K562 (cell line): ENCODE data around the gene LMBR1. TPM values are rescaled to one million over a fixed set of nuclear protein-coding genes. Genes with fewer than 3 reads are reported as not detected.
A peak's percentile ranks its signal among the peaks of the same experiment; 100 is the strongest.

ENCODE experiments used
- ATAC-seq: fragments of 200-7000 bp; cut with Tn5 transposase; 3 replicates; pipeline ENCODE4 v1.9.1; 2020; ENCODE audit warnings: moderate library complexity
- BruUV-seq: library from RNA; stranded (reverse); fragments of 400-500 nt; replicated peaks from 2 replicates; lab custom pipeline; 2021; lab: Mats Ljungman, UMichigan
- CTCF ChIA-PET: fragments of 300-600 bp; formaldehyde crosslinking; extraction: SDS; loops from one replicate; lab custom pipeline; 2021; ENCODE audit warnings: low intra/inter-chr PET ratio; lab: Yijun Ruan, JAX
- POLR2A ChIA-PET: fragments of 300-600, 350-650 bp; sonication (Branson Sonifier 250); formaldehyde crosslinking; extraction: SDS; loops from one replicate; lab custom pipeline; 2021; ENCODE audit warnings: antibody characterized with exemption, inconsistent platforms; lab: Yijun Ruan, JAX
- DNase-seq, 4 experiments: peaks; one replicate each; pipeline versions ENCODE4 v3.0.0 to v3.0.0-alpha.2; 2011 to 2018; ENCODE audit warnings: low spot score in 3 of 4, mixed read lengths in 3 of 4; ENCODE audit errors: extremely low read depth in 1 of 4
- FAIRE-seq: peaks from 2 replicates; lab custom pipeline; 2011; peaks lifted over from hg19 to GRCh38; lab: Jason Lieb, UNC
- H2AFZ ChIP-seq: 2 replicates; pipeline ENCODE4 v1.6.0; 2011; ENCODE audit warnings: low read depth, low read length, control low read depth, inconsistent platforms
- H3K27ac ChIP-seq: fragments of 200-600 bp; 3 replicates; pipeline ENCODE4 v1.8.0; 2011; ENCODE audit warnings: low read depth, mild to moderate bottlenecking, control low read depth, inconsistent platforms, low read length, moderate library complexity, mixed read lengths; ENCODE audit errors: extremely low read depth
- H3K27me3 ChIP-seq, 2 experiments: fragments of 300-600 bp in 1 of 2; 2 replicates in 1 of 2; 3 replicates in 1 of 2; pipeline versions ENCODE4 v1.6.0 to v1.8.0; 2011; ENCODE audit warnings: inconsistent platforms in 2 of 2, low read length in 2 of 2, mild to moderate bottlenecking in 1 of 2, mixed read lengths in 1 of 2, moderate library complexity in 1 of 2; ENCODE audit not compliant: control insufficient read depth in 2 of 2, insufficient read depth in 2 of 2
- H3K36me3 ChIP-seq: fragments of 300-600 bp; 3 replicates; pipeline ENCODE4 v1.8.0; 2011; ENCODE audit warnings: mild to moderate bottlenecking, low read length, inconsistent platforms; ENCODE audit not compliant: control insufficient read depth, insufficient read depth
- H3K4me1 ChIP-seq, 2 experiments: fragments of 200-600 bp in 1 of 2; replicated peaks in 1 of 2; 2 replicates in 1 of 2; 3 replicates in 1 of 2; pipeline versions ENCODE4 v1.5.1 to v1.8.0; 2011; ENCODE audit warnings: inconsistent platforms in 2 of 2, low read length in 2 of 2, mild to moderate bottlenecking in 1 of 2, mixed read lengths in 1 of 2, moderate library complexity in 1 of 2; ENCODE audit not compliant: control insufficient read depth in 2 of 2, insufficient read depth in 2 of 2
- H3K4me2 ChIP-seq: 2 replicates; pipeline ENCODE4 v1.6.1; 2011; ENCODE audit warnings: low read length, control low read depth, inconsistent platforms, mixed read lengths; ENCODE audit not compliant: insufficient read depth
- H3K4me3 ChIP-seq: fragments of 200-600 bp; sonication (generic), shearing (Covaris generic); 2 replicates; pipeline ENCODE4 v1.5.1; 2016; ENCODE audit warnings: control low read depth, inconsistent platforms
- H3K79me2 ChIP-seq: fragments of 200-600 bp; 3 replicates; pipeline ENCODE4 v1.8.0; 2011; ENCODE audit warnings: low read length, inconsistent platforms; ENCODE audit not compliant: control insufficient read depth, insufficient read depth
- H3K9ac ChIP-seq, 2 experiments: 2 replicates each; pipeline versions ENCODE4 v1.6.0 to v1.6.1; 2011; ENCODE audit warnings: low read depth in 2 of 2, low read length in 2 of 2, control low read depth in 1 of 2, inconsistent platforms in 1 of 2, mild to moderate bottlenecking in 1 of 2, mixed read lengths in 1 of 2; ENCODE audit not compliant: insufficient read depth in 1 of 2
- H3K9me1 ChIP-seq: one replicate; pipeline ENCODE4 v1.6.0; 2011; ENCODE audit warnings: inconsistent platforms, mild to moderate bottlenecking, low read length, moderate library complexity; ENCODE audit not compliant: control insufficient read depth, insufficient read depth
- H3K9me3 ChIP-seq: replicated peaks from 2 replicates; pipeline ENCODE4 v1.5.1; 2011; ENCODE audit warnings: low read depth, low read length, inconsistent platforms; ENCODE audit not compliant: control insufficient read depth, insufficient read depth
- H4K20me1 ChIP-seq: replicated peaks from 2 replicates; pipeline ENCODE4 v1.6.1; 2011; ENCODE audit warnings: low read length, inconsistent platforms, mixed read lengths; ENCODE audit not compliant: control insufficient read depth, insufficient read depth
- ASH1L ChIP-seq: fragments of 450-650 bp; IDR thresholded peaks from 2 replicates; pipeline ENCODE4 v1.6.1; 2018; ENCODE audit warnings: borderline replicate concordance, mild to moderate bottlenecking, low read depth; ENCODE audit not compliant: partially characterized antibody
- CCNT2 ChIP-seq: IDR thresholded peaks from 2 replicates; pipeline ENCODE4 v1.6.1; 2011; ENCODE audit warnings: borderline replicate concordance, low read depth, mild to moderate bottlenecking, moderate library complexity, mixed read lengths, low read length; ENCODE audit not compliant: insufficient read length; ENCODE audit errors: extremely low read depth
- GTF3C2 ChIP-seq: IDR thresholded peaks from 3 replicates; pipeline ENCODE4 v1.6.1; 2011; ENCODE audit warnings: borderline replicate concordance, mild to moderate bottlenecking, moderate library complexity; ENCODE audit not compliant: insufficient read length; ENCODE audit errors: extremely low read depth
- PBX2 ChIP-seq, 2 experiments: IDR thresholded peaks in 1 of 2; conservative IDR thresholded peaks in 1 of 2; 2 replicates each; pipeline ENCODE4 v1.6.1; 2016; ENCODE audit warnings: low read depth in 2 of 2, mild to moderate bottlenecking in 1 of 2, missing compliant biosample characterization in 1 of 2, missing genetic modification characterization in 1 of 2, moderate library complexity in 1 of 2
- SFPQ ChIP-seq: fragments of 200-400 bp; formaldehyde crosslinking; IDR thresholded peaks from 2 replicates; pipeline ENCODE4 v1.6.1; 2017; ENCODE audit warnings: mild to moderate bottlenecking, low read depth, low read length, moderate library complexity
- SMARCB1 ChIP-seq: IDR thresholded peaks from 2 replicates; pipeline ENCODE4 v1.6.1; 2011; ENCODE audit warnings: improper control_type of control experiment, low read depth; ENCODE audit not compliant: insufficient read length
- ZBTB49 ChIP-seq: sonication (generic); formaldehyde crosslinking; IDR thresholded peaks from 2 replicates; pipeline ENCODE4 v1.8.0; 2022; ENCODE audit warnings: missing genetic modification reagents, mild to moderate bottlenecking, borderline replicate concordance
- ZNF668 ChIP-seq: fragments of 250-450 bp; sonication (Bioruptor Pico); IDR thresholded peaks from 2 replicates; pipeline ENCODE4 v1.8.0; 2022; ENCODE audit warnings: mild to moderate bottlenecking, inconsistent platforms
- WGBS: fragments of 100-300 bp; shearing (Covaris generic); methylation state at CpG from one replicate; pipeline ENCODE4 v1.1.6; 2016; ENCODE audit warnings: low coverage, mixed read lengths; ENCODE audit not compliant: insufficient coverage; ENCODE audit errors: missing lambda C conversion rate; 5-methylcytosine and 5-hydroxymethylcytosine counted together
- in situ Hi-C: fragments of 300-500 bp; cut with MboI; formaldehyde crosslinking; loops from 4 replicates; pipeline ENCODE4 v1.15.0; 2018; ENCODE audit warnings: inconsistent platforms, mixed read lengths
- intact Hi-C: fragments of 100-400 bp; cut with micrococcal nuclease; formaldehyde crosslinking; loops from 2 replicates; pipeline ENCODE4 v1.14.2; 2022
- polyA plus RNA-seq, 8 experiments: library from polyadenylated mRNA; depleted of rRNA in 4 of 8; stranded (reverse) in 5 of 8; unstranded in 3 of 8; fragments of >200 nt; fragmentation: Nextera tagmentation in 2 of 8; fragmentation: Illumina TruSeq in 1 of 8; extraction: Ambion mirVana in 2 of 8; extraction: Trizol in 1 of 8; gene quantifications; 2 replicates each; pipeline versions ENCODE4 v1.2.1 to v1.2.3, GENCODE V29; 2011 to 2014; ENCODE audit warnings: inconsistent platforms in 1 of 8, missing spikeins in 1 of 8
- total RNA-seq, 7 experiments: library from RNA; depleted of rRNA in 6 of 7; stranded (reverse); fragments of >200 nt in 6 of 7; fragmentation: Illumina TruSeq in 2 of 7; extraction: Trizol in 2 of 7; gene quantifications; 2 replicates each; pipeline versions ENCODE4 v1.2.1 to v1.2.3, GENCODE V29; 2011 to 2021; ENCODE audit warnings: low replicate concordance in 1 of 7

The LMBR1 gene
- total and polyA plus RNA-seq, 9 of the 15 experiments (the other 6 are each of a cell fraction or from before 2014, with no cell fraction given) = 7.7 to 90.0 (median 59.9) TPM

GRCh38 chr7:156841497-156841896, 51.5 kb downstream of the LMBR1 start (continued):
- TF ChIP-seq GTF3C2 (no peak), SMARCB1 (no peak), ZNF668 (CRISPR knock-in tag) (no peak)

- peaks cover 18% of the 10 kb centered on the region for H3K36me3 ChIP-seq
- WGBS = 80% methylated on average over 5 of the region's 5 CpGs
- no peak overlapping the region for H3K27ac ChIP-seq
- H4K20me1 ChIP-seq = no peaks in the 10 kb centered on the region
- BruUV-seq = no TSS peak
- intact Hi-C loops = no loop called here
- FAIRE-seq (no peak), DNase-seq (no peak), ATAC-seq (no peak)
- H3K9me3 ChIP-seq = no peaks in the 10 kb centered on the region
- POLR2A ChIA-PET = interaction anchor here (0.8 to 1.3 kb wide), 2 partner anchors 15 to 385 kb away, joined by 3 read pairs; no protein-coding TSS in a partner anchor
- no peaks in the 10 kb centered on the region for H3K27me3 ChIP-seq
- H3K4me2 ChIP-seq = no peak overlapping the region
- CTCF ChIA-PET = no interaction called here
- peaks cover 25 to 36% of the 10 kb centered on the region in 2 experiments for H3K4me1 ChIP-seq
- no peak overlapping the region for H2AFZ ChIP-seq
- in situ Hi-C loops = no loop called here
- no peaks in the 10 kb centered on the region for H3K9me1 ChIP-seq
- peaks cover 66% of the 10 kb centered on the region for H3K79me2 ChIP-seq
- H3K4me3 ChIP-seq = no peak overlapping the region
- peak overlapping the region in 1 of 2 experiments; percentile 37; a peak in 1 of 4 replicates for H3K9ac ChIP-seq
- TF ChIP-seq SFPQ (no peak), PBX2 (CRISPR knock-in tag; IDR thresholded peaks at IDR 0.05; ENCODE audit: low read depth) (no peak), PBX2 (tag; conservative IDR thresholded peaks at IDR 0.05; ENCODE audit: low read depth) (no peak), ASH1L (no peak), CCNT2 (no peak), ZBTB49 (CRISPR knock-in tag) (no peak)
These were observed 52.8 kb downstream of the LMBR1 start for GRCh38 chr7:156840134-156840533.
